Upper lobe of left lung (tissue), 4 donors: ENCODE data around the gene KLF9.

ENCODE experiments used
- CTCF ChIP-seq, 6 experiments: fragments of 450-650 bp in 4 of 6; fragments of 200-600 bp in 2 of 6; sonication (generic) in 2 of 6; IDR thresholded peaks; one replicate each; pipeline ENCODE4 v1.5.1; 2016 to 2019; ENCODE audit warnings: antibody characterized with exemption in 6 of 6
- POLR2A ChIP-seq, 4 donors: fragments of 450-650 bp; IDR thresholded peaks; one replicate each; pipeline ENCODE4 v1.5.1; 2016 to 2017; ENCODE audit warnings: antibody characterized with exemption in 4 of 4, mild to moderate bottlenecking in 2 of 4
- POLR2AphosphoS5 ChIP-seq, 2 donors: sonication (generic); formaldehyde crosslinking; IDR thresholded peaks; one replicate each; pipeline ENCODE4 v1.5.1; 2017; ENCODE audit warnings: antibody characterized with exemption in 2 of 2

DNA sequence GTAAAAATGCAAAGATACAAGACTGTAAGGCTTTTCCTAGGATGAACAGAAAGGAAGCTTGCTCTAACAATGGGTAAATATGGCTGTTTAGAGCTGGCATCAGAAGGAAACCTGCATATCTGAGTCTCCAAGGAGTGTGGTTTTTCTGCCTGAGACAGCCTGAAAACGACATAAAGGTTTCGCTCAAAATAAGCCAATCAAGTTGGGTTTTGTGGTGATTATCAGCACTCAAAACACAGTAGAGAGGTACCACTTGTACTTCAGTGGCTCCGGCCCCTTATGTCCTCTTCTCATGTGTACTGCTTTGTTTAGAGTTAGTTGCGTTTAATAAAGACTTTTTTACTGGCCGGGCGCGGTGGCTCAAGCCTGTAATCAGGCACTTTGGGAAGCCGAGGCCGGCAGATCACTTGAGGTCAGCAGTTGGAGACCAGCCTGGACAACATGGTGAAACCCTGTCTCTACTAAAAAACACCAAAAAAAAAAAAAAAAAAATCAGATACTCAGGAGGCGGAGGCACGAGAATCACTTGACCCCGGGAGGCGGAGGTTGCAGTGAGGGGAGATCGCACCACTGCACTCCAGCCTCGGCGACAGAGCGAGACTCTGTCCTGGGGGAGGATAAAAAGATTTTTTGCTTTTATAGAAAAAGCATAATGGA is 39.4 kb downstream of the KLF9 start:
- TF ChIP-seq POLR2AphosphoS5 (IDR thresholded peaks at IDR 0.05) (no peak), CTCF (IDR thresholded peaks at IDR 0.05) (no peak), POLR2A (IDR thresholded peaks at IDR 0.05) (peak in 1 of 4 donors; percentile 39)
